HepG2 (cell line): ENCODE measurements around the gene NFE2L1. TPM values are rescaled to one million over a fixed set of nuclear protein-coding genes. Genes with fewer than 3 reads are reported as not detected.

ENCODE experiments used
- KDM5A ChIP-seq: fragments of 200-600 bp; sonication (generic); IDR thresholded peaks from 2 replicates; pipeline ENCODE4 v1.7.0; 2018; ENCODE audit warnings: antibody characterized with exemption, mild to moderate bottlenecking, low read length, borderline replicate concordance
- POLR2G ChIP-seq: fragments of 200-400 bp; formaldehyde crosslinking; IDR thresholded peaks from 2 replicates; pipeline ENCODE4 v1.6.1; 2018; ENCODE audit warnings: mild to moderate bottlenecking, low read depth, low read length, moderate library complexity
- RAD21 ChIP-seq: fragments of 450-650 bp; formaldehyde crosslinking; IDR thresholded peaks from 2 replicates; pipeline ENCODE4 v1.5.0; 2020; ENCODE audit warnings: mild to moderate bottlenecking
- TRIM24 ChIP-seq: sonication (generic); formaldehyde crosslinking; IDR thresholded peaks from 2 replicates; pipeline ENCODE4 v1.8.0; 2022; ENCODE audit warnings: mild to moderate bottlenecking, missing genetic modification reagents
- TSC22D2 ChIP-seq: sonication (generic); formaldehyde crosslinking; IDR thresholded peaks from 2 replicates; pipeline ENCODE4 v1.5.1; 2020; ENCODE audit warnings: missing genetic modification reagents, mild to moderate bottlenecking, borderline replicate concordance
- ZEB1 ChIP-seq: IDR thresholded peaks from 2 replicates; pipeline ENCODE4 v1.6.1; 2012; ENCODE audit warnings: mild to moderate bottlenecking, low read depth, inconsistent platforms; ENCODE audit not compliant: insufficient replicate concordance
- ZFP82 ChIP-seq: sonication (generic); formaldehyde crosslinking; IDR thresholded peaks from 2 replicates; pipeline ENCODE4 v1.5.1; 2020; ENCODE audit warnings: mild to moderate bottlenecking, missing genetic modification reagents, borderline replicate concordance
- ZNF253 ChIP-seq: sonication (generic); formaldehyde crosslinking; IDR thresholded peaks from 2 replicates; pipeline ENCODE4 v1.8.0; 2022; ENCODE audit warnings: mild to moderate bottlenecking, missing genetic modification reagents, borderline replicate concordance
- ZNF619 ChIP-seq: sonication (generic); formaldehyde crosslinking; IDR thresholded peaks from 2 replicates; pipeline ENCODE4 v1.4.0; 2020; ENCODE audit warnings: mild to moderate bottlenecking, missing genetic modification reagents
- ZNF670 ChIP-seq: sonication (generic); formaldehyde crosslinking; IDR thresholded peaks from 2 replicates; pipeline ENCODE4 v1.8.0; 2022; ENCODE audit warnings: mild to moderate bottlenecking, missing genetic modification reagents, borderline replicate concordance
- polyA plus RNA-seq, 8 experiments: library from polyadenylated mRNA; depleted of rRNA in 3 of 8; stranded (reverse) in 7 of 8; unstranded in 1 of 8; fragments of >200 nt; fragmentation: Illumina TruSeq in 4 of 8; extraction: Trizol in 4 of 8; gene quantifications; 2 replicates each; pipeline versions ENCODE4 v1.2.1 to v1.2.3, GENCODE V29; 2011 to 2016; ENCODE audit warnings: low read depth in 4 of 8, missing spikeins in 1 of 8, mixed read lengths in 1 of 8; ENCODE audit not compliant: insufficient read depth in 1 of 8
- total RNA-seq, 5 experiments: library from RNA; depleted of rRNA; stranded (reverse); fragments of >200 nt; fragmentation: Illumina TruSeq; extraction: Trizol; gene quantifications; 2 replicates each; pipeline ENCODE4 v1.2.3, GENCODE V29; 2016; ENCODE audit warnings: low read depth in 1 of 5
- TF ChIP-seq, protein P1 (sequence below): conservative IDR thresholded peaks from 2 replicates; pipeline ENCODE4 v1.6.1; 2018; ENCODE audit warnings: missing genetic modification reagents
- TF ChIP-seq, protein P2 (sequence below): sonication (generic); formaldehyde crosslinking; IDR thresholded peaks from 2 replicates; pipeline ENCODE4 v1.4.0; 2020; ENCODE audit warnings: missing genetic modification reagents, borderline replicate concordance
- TF ChIP-seq, protein P3 (sequence below): sonication (generic); formaldehyde crosslinking; IDR thresholded peaks from 2 replicates; pipeline ENCODE4 v1.5.0; 2020; ENCODE audit warnings: mild to moderate bottlenecking, missing genetic modification reagents, borderline replicate concordance
- TF ChIP-seq, protein P4 (sequence below): sonication (generic); formaldehyde crosslinking; conservative IDR thresholded peaks from 2 replicates; pipeline ENCODE4 v1.4.0; 2020; ENCODE audit warnings: missing genetic modification reagents
- TF ChIP-seq, protein P5 (sequence below): sonication (generic); formaldehyde crosslinking; IDR thresholded peaks from 2 replicates; pipeline ENCODE4 v1.4.0; 2020; ENCODE audit warnings: missing genetic modification reagents

The NFE2L1 gene
- total and polyA plus RNA-seq, 2 of the 13 experiments (the other 11 are each of a cell fraction or from before 2014, with no cell fraction given) = 67.0 to 234 TPM

DNA sequence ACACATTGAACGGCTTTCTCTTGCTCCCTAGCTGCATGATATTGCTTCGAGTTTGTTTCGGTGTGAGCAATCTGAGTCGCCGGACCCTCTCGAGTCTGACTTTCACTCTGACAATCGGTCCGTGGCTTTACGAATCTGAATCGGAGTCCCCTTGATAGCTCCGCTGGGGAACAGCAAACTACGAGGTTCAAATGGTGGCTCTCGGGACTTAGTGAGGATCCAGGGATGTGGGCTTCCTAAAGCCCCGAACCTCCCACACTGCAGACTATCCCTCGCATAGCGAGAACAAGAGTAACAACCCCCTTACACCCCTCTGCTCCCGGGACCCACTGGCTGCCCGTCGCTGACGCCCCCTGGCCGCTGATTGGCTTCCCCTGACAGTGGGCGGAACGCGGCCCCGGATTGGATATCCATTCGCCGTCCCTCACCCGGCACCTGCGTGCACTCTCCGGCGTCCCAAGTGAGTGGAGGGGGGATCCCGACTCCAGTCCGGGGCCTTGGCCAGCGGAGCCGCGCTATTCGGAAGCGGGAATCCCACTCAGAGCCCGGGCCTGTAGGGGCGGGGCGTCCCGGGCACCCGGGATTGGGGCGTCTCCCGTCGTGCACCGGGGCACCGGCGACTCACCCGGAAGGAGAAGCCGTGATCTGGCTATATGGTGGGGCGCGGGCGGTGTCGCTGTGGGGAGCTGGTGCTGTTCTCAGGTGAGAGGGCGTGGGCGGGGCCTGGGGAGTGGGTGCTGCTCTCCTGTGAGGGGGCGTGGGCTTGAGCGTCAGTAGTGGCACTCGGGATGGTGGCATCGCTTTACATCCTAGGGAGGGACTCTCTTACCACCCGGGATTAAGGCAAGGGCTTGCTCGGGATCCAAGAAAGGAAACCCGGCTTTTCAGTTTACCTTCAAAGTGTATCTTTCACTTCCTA lies 59.2 kb downstream of the NFE2L1 start, which contains the start of gene SNX11 (continued):
- TF ChIP-seq, protein P1, sequence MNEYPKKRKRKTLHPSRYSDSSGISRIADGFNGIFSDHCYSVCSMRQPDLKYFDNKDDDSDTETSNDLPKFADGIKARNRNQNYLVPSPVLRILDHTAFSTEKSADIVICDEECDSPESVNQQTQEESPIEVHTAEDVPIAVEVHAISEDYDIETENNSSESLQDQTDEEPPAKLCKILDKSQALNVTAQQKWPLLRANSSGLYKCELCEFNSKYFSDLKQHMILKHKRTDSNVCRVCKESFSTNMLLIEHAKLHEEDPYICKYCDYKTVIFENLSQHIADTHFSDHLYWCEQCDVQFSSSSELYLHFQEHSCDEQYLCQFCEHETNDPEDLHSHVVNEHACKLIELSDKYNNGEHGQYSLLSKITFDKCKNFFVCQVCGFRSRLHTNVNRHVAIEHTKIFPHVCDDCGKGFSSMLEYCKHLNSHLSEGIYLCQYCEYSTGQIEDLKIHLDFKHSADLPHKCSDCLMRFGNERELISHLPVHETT (CRISPR knock-in tag) = peak; percentile 99
- TF ChIP-seq, protein P2, sequence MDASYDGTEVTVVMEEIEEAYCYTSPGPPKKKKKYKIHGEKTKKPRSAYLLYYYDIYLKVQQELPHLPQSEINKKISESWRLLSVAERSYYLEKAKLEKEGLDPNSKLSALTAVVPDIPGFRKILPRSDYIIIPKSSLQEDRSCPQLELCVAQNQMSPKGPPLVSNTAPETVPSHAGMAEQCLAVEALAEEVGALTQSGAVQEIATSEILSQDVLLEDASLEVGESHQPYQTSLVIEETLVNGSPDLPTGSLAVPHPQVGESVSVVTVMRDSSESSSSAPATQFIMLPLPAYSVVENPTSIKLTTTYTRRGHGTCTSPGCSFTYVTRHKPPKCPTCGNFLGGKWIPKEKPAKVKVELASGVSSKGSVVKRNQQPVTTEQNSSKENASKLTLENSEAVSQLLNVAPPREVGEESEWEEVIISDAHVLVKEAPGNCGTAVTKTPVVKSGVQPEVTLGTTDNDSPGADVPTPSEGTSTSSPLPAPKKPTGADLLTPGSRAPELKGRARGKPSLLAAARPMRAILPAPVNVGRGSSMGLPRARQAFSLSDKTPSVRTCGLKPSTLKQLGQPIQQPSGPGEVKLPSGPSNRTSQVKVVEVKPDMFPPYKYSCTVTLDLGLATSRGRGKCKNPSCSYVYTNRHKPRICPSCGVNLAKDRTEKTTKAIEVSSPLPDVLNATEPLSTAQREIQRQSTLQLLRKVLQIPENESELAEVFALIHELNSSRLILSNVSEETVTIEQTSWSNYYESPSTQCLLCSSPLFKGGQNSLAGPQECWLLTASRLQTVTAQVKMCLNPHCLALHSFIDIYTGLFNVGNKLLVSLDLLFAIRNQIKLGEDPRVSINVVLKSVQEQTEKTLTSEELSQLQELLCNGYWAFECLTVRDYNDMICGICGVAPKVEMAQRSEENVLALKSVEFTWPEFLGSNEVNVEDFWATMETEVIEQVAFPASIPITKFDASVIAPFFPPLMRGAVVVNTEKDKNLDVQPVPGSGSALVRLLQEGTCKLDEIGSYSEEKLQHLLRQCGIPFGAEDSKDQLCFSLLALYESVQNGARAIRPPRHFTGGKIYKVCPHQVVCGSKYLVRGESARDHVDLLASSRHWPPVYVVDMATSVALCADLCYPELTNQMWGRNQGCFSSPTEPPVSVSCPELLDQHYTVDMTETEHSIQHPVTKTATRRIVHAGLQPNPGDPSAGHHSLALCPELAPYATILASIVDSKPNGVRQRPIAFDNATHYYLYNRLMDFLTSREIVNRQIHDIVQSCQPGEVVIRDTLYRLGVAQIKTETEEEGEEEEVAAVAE (CRISPR knock-in tag) = peak; percentile 93
- TF ChIP-seq ZNF253 (CRISPR knock-in tag) (no peak), ZEB1 (peak; percentile 86), TSC22D2 (peak; percentile 60; the same call in 1 of the 2 replicates), KDM5A (peak; percentile 63; the same call in 1 of the 2 replicates), RAD21 (peak; percentile 20; the same call in 1 of the 2 replicates), ZNF619 (peak; percentile 95; the same call in 1 of the 2 replicates), ZNF670 (CRISPR knock-in tag) (peak; percentile 84; the same call in 1 of the 2 replicates), TRIM24 (CRISPR knock-in tag) (no peak), POLR2G (peak; percentile 90), ZFP82 (0 out of 2 replicates have a peak, but pooled peaks have one; percentile 34)
- TF ChIP-seq, protein P3, sequence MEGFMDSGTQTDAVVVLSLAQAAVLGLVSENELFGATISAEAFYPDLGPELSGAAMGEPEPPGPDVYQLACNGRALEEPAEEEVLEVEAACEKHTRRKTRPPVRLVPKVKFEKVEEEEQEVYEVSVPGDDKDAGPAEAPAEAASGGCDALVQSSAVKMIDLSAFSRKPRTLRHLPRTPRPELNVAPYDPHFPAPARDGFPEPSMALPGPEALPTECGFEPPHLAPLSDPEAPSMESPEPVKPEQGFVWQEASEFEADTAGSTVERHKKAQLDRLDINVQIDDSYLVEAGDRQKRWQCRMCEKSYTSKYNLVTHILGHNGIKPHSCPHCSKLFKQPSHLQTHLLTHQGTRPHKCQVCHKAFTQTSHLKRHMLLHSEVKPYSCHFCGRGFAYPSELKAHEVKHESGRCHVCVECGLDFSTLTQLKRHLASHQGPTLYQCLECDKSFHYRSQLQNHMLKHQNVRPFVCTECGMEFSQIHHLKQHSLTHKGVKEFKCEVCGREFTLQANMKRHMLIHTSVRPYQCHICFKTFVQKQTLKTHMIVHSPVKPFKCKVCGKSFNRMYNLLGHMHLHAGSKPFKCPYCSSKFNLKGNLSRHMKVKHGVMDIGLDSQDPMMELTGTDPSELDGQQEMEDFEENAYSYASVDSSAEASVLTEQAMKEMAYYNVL = peak; percentile 81; the same call in 1 of the 2 replicates
- TF ChIP-seq, protein P4, sequence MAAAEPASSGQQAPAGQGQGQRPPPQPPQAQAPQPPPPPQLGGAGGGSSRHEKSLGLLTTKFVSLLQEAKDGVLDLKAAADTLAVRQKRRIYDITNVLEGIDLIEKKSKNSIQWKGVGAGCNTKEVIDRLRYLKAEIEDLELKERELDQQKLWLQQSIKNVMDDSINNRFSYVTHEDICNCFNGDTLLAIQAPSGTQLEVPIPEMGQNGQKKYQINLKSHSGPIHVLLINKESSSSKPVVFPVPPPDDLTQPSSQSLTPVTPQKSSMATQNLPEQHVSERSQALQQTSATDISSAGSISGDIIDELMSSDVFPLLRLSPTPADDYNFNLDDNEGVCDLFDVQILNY (CRISPR knock-in tag) = peak; percentile 56; the same call in 1 of the 2 replicates
- TF ChIP-seq, protein P5, sequence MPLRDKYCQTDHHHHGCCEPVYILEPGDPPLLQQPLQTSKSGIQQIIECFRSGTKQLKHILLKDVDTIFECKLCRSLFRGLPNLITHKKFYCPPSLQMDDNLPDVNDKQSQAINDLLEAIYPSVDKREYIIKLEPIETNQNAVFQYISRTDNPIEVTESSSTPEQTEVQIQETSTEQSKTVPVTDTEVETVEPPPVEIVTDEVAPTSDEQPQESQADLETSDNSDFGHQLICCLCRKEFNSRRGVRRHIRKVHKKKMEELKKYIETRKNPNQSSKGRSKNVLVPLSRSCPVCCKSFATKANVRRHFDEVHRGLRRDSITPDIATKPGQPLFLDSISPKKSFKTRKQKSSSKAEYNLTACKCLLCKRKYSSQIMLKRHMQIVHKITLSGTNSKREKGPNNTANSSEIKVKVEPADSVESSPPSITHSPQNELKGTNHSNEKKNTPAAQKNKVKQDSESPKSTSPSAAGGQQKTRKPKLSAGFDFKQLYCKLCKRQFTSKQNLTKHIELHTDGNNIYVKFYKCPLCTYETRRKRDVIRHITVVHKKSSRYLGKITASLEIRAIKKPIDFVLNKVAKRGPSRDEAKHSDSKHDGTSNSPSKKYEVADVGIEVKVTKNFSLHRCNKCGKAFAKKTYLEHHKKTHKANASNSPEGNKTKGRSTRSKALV (CRISPR knock-in tag) = no peak
